GM12891 (cell line): ENCODE results near the gene ZPR1.

ENCODE experiments used
- DNase-seq: peaks from one replicate; pipeline ENCODE4 v3.0.0; 2011; ENCODE audit warnings: low spot score; ENCODE audit not compliant: insufficient read length
- FAIRE-seq: peaks from 2 replicates; lab custom pipeline; 2011; peaks lifted over from hg19 to GRCh38; lab: Jason Lieb, UNC
- PAX5 ChIP-seq: IDR thresholded peaks from 2 replicates; pipeline ENCODE4 v1.6.1; 2011; ENCODE audit warnings: low read length, moderate library complexity, mild to moderate bottlenecking; ENCODE audit not compliant: insufficient read depth, severe bottlenecking
- POLR2A ChIP-seq: IDR thresholded peaks from 2 replicates; pipeline ENCODE4 v1.6.1; 2011; ENCODE audit warnings: low read depth, low read length, control low read depth
- POLR2AphosphoS5 ChIP-seq: IDR thresholded peaks from 2 replicates; pipeline ENCODE4 v1.6.1; 2011; ENCODE audit warnings: low read depth, low read length, control low read depth
- POU2F2 ChIP-seq: IDR thresholded peaks from 2 replicates; pipeline ENCODE4 v1.6.1; 2011; ENCODE audit warnings: low read depth, mild to moderate bottlenecking, control low read depth, low read length, moderate library complexity
- SPI1 ChIP-seq: IDR thresholded peaks from 2 replicates; pipeline ENCODE4 v1.6.1; 2011; ENCODE audit warnings: low read depth, low read length, control low read depth
- TAF1 ChIP-seq: IDR thresholded peaks from 2 replicates; pipeline ENCODE4 v1.6.1; 2011; ENCODE audit warnings: low read depth, low read length, control low read depth

The ZPR1 gene

GRCh38 chr11:116786966-116787365 is 857 bp downstream of the ZPR1 start:
- TF ChIP-seq SPI1, result no peak
- no peak for TF ChIP-seq PAX5
- no peak for TF ChIP-seq POLR2A
- FAIRE-seq (peak; percentile 73), DNase-seq (no peak)

GRCh38 chr11:116786326-116786725 is 1.5 kb downstream of the ZPR1 start:
- TF ChIP-seq POU2F2 (no peak), PAX5 (no peak)
- DNase-seq (no peak), FAIRE-seq (peak; percentile 13)

GRCh38 chr11:116782728-116783127 is 5.1 kb downstream of the ZPR1 start:
- TF ChIP-seq POLR2A (no peak), POU2F2 (no peak), POLR2AphosphoS5 (no peak), TAF1 (no peak), PAX5 (no peak), SPI1 (no peak)
- FAIRE-seq (no peak), DNase-seq (no peak)

- no peak for DNase-seq
Observed at GRCh38 chr11:116778556-116778955, 9.3 kb downstream of the ZPR1 start.

GRCh38 chr11:116777056-116777455 is 10.8 kb downstream of the ZPR1 start:
- FAIRE-seq (no peak), DNase-seq (no peak)
- TF ChIP-seq PAX5, result no peak

More at GRCh38 chr11:116778556-116778955, 9.3 kb downstream of the ZPR1 start:
- TF ChIP-seq POU2F2, result no peak
- no peak for TF ChIP-seq SPI1
- no peak for TF ChIP-seq PAX5
- TF ChIP-seq TAF1, result no peak
- TF ChIP-seq POLR2AphosphoS5, result no peak
- TF ChIP-seq POLR2A, result no peak
- no peak for FAIRE-seq

- TF ChIP-seq POLR2AphosphoS5, result no peak
- TF ChIP-seq PAX5, result no peak
- no peak for TF ChIP-seq TAF1
- no peak for TF ChIP-seq POU2F2
- no peak for DNase-seq
- FAIRE-seq, result no peak
Observed at GRCh38 chr11:116776522-116776984, 11.3 kb downstream of the ZPR1 start.

- DNase-seq (no peak), FAIRE-seq (no peak)
- TF ChIP-seq POLR2AphosphoS5 (peak; percentile 51; the same call in 1 of the 2 replicates), TAF1 (no peak)
Observed at GRCh38 chr11:116775975-116776374, 11.8 kb downstream of the ZPR1 start.

GRCh38 chr11:116774661-116775060 is 13.2 kb downstream of the ZPR1 start:
- DNase-seq (no peak), FAIRE-seq (no peak)

GRCh38 chr11:116773203-116774097 is 14.4 kb downstream of the ZPR1 start:
- TF ChIP-seq PAX5, result no peak
- TF ChIP-seq SPI1, result 0 out of 2 replicates have a peak, but pooled peaks have one; percentile 17
- no peak for TF ChIP-seq TAF1
- peak; percentile 17 for TF ChIP-seq POLR2AphosphoS5
- no peak; the same call in 1 of the 2 replicates for TF ChIP-seq POLR2A
- FAIRE-seq (no peak), DNase-seq (no peak)

More at GRCh38 chr11:116774661-116775060, 13.2 kb downstream of the ZPR1 start:
- TF ChIP-seq TAF1, result no peak
- no peak for TF ChIP-seq PAX5
- TF ChIP-seq SPI1, result no peak
- TF ChIP-seq POLR2AphosphoS5, result peak; percentile 71
- TF ChIP-seq POLR2A, result no peak; the same call in 1 of the 2 replicates
- no peak for TF ChIP-seq POU2F2

GRCh38 chr11:116772443-116773202 is 15.2 kb downstream of the ZPR1 start, which contains the start of gene BUD13:
Gene BUD13, minus strand, starts transcription at chr11:116772987. Its CDS starts 23 bp downstream, at chr11:116772964.
- peak; percentile 99 for FAIRE-seq
- TF ChIP-seq POU2F2, result peak; percentile 58; the same call in 1 of the 2 replicates
- peak; percentile 88 for TF ChIP-seq POLR2A
- TF ChIP-seq PAX5, result peak; percentile 56
- peak; percentile 85 for TF ChIP-seq POLR2AphosphoS5
- peak; percentile 65 for TF ChIP-seq TAF1
- peak; percentile 12; the same call in 1 of the 2 replicates for TF ChIP-seq SPI1
- peak; percentile 90 for DNase-seq
